K562 (cell line): Measurements from ENCODE around the gene CCDC85B. TPM values are rescaled to one million over a fixed set of nuclear protein-coding genes. Genes with fewer than 3 reads are reported as not detected.

Experiments
- ADNP ChIP-seq: fragments of 200-800 bp; sonication (Bioruptor generic); IDR thresholded peaks from 2 replicates; pipeline ENCODE4 v1.6.1; 2016; ENCODE audit warnings: missing genetic modification characterization, missing compliant biosample characterization
- ETV5 ChIP-seq: sonication (generic); formaldehyde crosslinking; IDR thresholded peaks from 2 replicates; pipeline ENCODE4 v1.4.0; 2020; ENCODE audit warnings: low read depth, mild to moderate bottlenecking, missing genetic modification reagents
- EWSR1 ChIP-seq: fragments of 450-650 bp; IDR thresholded peaks from 2 replicates; pipeline ENCODE4 v1.6.1; 2018; ENCODE audit warnings: borderline replicate concordance, mild to moderate bottlenecking, low read depth, moderate library complexity; ENCODE audit not compliant: partially characterized antibody
- FOXM1 ChIP-seq, 2 experiments: fragments of 450-650 bp in 1 of 2; sonication (generic) in 1 of 2; formaldehyde crosslinking in 1 of 2; IDR thresholded peaks; 2 replicates each; pipeline versions ENCODE4 v1.6.1 to v1.9.0; 2017 to 2022; ENCODE audit warnings: low read depth in 2 of 2, mild to moderate bottlenecking in 2 of 2, missing genetic modification reagents in 1 of 2, moderate library complexity in 1 of 2
- HEY1 ChIP-seq: fragments of 250-450 bp; sonication (Bioruptor Pico); IDR thresholded peaks from 2 replicates; pipeline ENCODE4 v1.5.0; 2020; ENCODE audit warnings: mild to moderate bottlenecking, moderate library complexity, borderline replicate concordance
- KLF13 ChIP-seq: fragments of 450-650 bp; IDR thresholded peaks from 2 replicates; pipeline ENCODE4 v1.6.1; 2016; ENCODE audit warnings: missing genetic modification characterization, low read depth, mild to moderate bottlenecking, missing compliant biosample characterization, moderate library complexity, borderline replicate concordance
- MEIS2 ChIP-seq: fragments of 450-650 bp; IDR thresholded peaks from 2 replicates; pipeline ENCODE4 v1.6.1; 2014; ENCODE audit warnings: mild to moderate bottlenecking; ENCODE audit not compliant: partially characterized antibody
- MITF ChIP-seq: IDR thresholded peaks from 2 replicates; pipeline ENCODE4 v1.6.1; 2014; ENCODE audit warnings: antibody characterized with exemption
- MYBL2 ChIP-seq, 2 experiments: fragments of 450-650 bp in 1 of 2; sonication (generic) in 1 of 2; formaldehyde crosslinking in 1 of 2; IDR thresholded peaks; 2 replicates each; pipeline versions ENCODE4 v1.6.1 to v1.8.1; 2017 to 2022; ENCODE audit warnings: borderline replicate concordance in 1 of 2, inconsistent platforms in 1 of 2, low read depth in 1 of 2, mild to moderate bottlenecking in 1 of 2, missing genetic modification reagents in 1 of 2, moderate library complexity in 1 of 2
- NBN ChIP-seq: fragments of 450-650 bp; IDR thresholded peaks from 2 replicates; pipeline ENCODE4 v1.6.1; 2016; ENCODE audit warnings: low read depth, mild to moderate bottlenecking
- NCOA2 ChIP-seq, 2 experiments: fragments of 450-650 bp; IDR thresholded peaks; 2 replicates each; pipeline ENCODE4 v1.6.1; 2018; ENCODE audit warnings: mild to moderate bottlenecking in 2 of 2, moderate library complexity in 1 of 2; ENCODE audit not compliant: partially characterized antibody in 2 of 2
- RBFOX2 ChIP-seq: fragments of 200-400 bp; formaldehyde crosslinking; IDR thresholded peaks from 2 replicates; pipeline ENCODE4 v1.6.1; 2017; ENCODE audit warnings: low read depth, mild to moderate bottlenecking, low read length, moderate library complexity
- RNF219 ChIP-seq: fragments of 250-450 bp; sonication (Bioruptor Pico); IDR thresholded peaks from 2 replicates; pipeline ENCODE4 v1.5.0; 2022; ENCODE audit warnings: mild to moderate bottlenecking
- TAF15 ChIP-seq: fragments of 200-400 bp; formaldehyde crosslinking; IDR thresholded peaks from 2 replicates; pipeline ENCODE4 v1.6.1; 2017; ENCODE audit warnings: mild to moderate bottlenecking, low read depth, low read length, moderate library complexity
- ZBTB7A ChIP-seq: IDR thresholded peaks from 2 replicates; pipeline ENCODE4 v1.6.1; 2011; ENCODE audit warnings: low read depth, mild to moderate bottlenecking, low read length, moderate library complexity, borderline replicate concordance; ENCODE audit not compliant: control insufficient read depth
- ZFP30 ChIP-seq: fragments of 250-450 bp; sonication (Bioruptor Pico); IDR thresholded peaks from 2 replicates; pipeline ENCODE4 v1.8.0; 2022; ENCODE audit warnings: moderate library complexity, mild to moderate bottlenecking, inconsistent platforms, borderline replicate concordance
- ZFP36 ChIP-seq: fragments of 150-350 bp; IDR thresholded peaks from 2 replicates; pipeline ENCODE4 v1.6.1; 2018; ENCODE audit warnings: low read length, low read depth; ENCODE audit not compliant: partially characterized antibody
- ZNF197 ChIP-seq: fragments of 200-800 bp; sonication (Bioruptor generic); IDR thresholded peaks from 2 replicates; pipeline ENCODE4 v1.6.1; 2016; ENCODE audit warnings: low read depth, missing genetic modification characterization, missing compliant biosample characterization
- ZNF24 ChIP-seq: fragments of 450-650 bp; IDR thresholded peaks from 2 replicates; pipeline ENCODE4 v1.6.1; 2016
- ZNF282 ChIP-seq: sonication (generic); formaldehyde crosslinking; IDR thresholded peaks from 2 replicates; pipeline ENCODE4 v1.8.1; 2023; ENCODE audit warnings: missing genetic modification reagents
- ZNF586 ChIP-seq: fragments of 450-650 bp; formaldehyde crosslinking; conservative IDR thresholded peaks from 2 replicates; pipeline ENCODE4 v1.4.0; 2020; ENCODE audit warnings: mild to moderate bottlenecking, moderate library complexity
- polyA plus RNA-seq, 8 experiments: library from polyadenylated mRNA; depleted of rRNA in 4 of 8; stranded (reverse) in 5 of 8; unstranded in 3 of 8; fragments of >200 nt; fragmentation: Nextera tagmentation in 2 of 8; fragmentation: Illumina TruSeq in 1 of 8; extraction: Ambion mirVana in 2 of 8; extraction: Trizol in 1 of 8; gene quantifications; 2 replicates each; pipeline versions ENCODE4 v1.2.1 to v1.2.3, GENCODE V29; 2011 to 2014; ENCODE audit warnings: inconsistent platforms in 1 of 8, missing spikeins in 1 of 8
- total RNA-seq, 7 experiments: library from RNA; depleted of rRNA in 6 of 7; stranded (reverse); fragments of >200 nt in 6 of 7; fragmentation: Illumina TruSeq in 2 of 7; extraction: Trizol in 2 of 7; gene quantifications; 2 replicates each; pipeline versions ENCODE4 v1.2.1 to v1.2.3, GENCODE V29; 2011 to 2021; ENCODE audit warnings: low replicate concordance in 1 of 7
- TF ChIP-seq, protein P1 (sequence below): sonication (generic); formaldehyde crosslinking; IDR thresholded peaks from 2 replicates; pipeline ENCODE4 v1.8.1; 2023; ENCODE audit warnings: mild to moderate bottlenecking, missing genetic modification reagents

The CCDC85B gene
- total and polyA plus RNA-seq, 9 of the 15 experiments (the other 6 are each of a cell fraction or from before 2014, with no cell fraction given) = 0.14 to 138 (median 6.2) TPM

- TF ChIP-seq, protein P1, sequence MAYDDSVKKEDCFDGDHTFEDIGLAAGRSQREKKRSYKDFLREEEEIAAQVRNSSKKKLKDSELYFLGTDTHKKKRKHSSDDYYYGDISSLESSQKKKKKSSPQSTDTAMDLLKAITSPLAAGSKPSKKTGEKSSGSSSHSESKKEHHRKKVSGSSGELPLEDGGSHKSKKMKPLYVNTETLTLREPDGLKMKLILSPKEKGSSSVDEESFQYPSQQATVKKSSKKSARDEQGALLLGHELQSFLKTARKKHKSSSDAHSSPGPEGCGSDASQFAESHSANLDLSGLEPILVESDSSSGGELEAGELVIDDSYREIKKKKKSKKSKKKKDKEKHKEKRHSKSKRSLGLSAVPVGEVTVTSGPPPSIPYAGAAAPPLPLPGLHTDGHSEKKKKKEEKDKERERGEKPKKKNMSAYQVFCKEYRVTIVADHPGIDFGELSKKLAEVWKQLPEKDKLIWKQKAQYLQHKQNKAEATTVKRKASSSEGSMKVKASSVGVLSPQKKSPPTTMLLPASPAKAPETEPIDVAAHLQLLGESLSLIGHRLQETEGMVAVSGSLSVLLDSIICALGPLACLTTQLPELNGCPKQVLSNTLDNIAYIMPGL (CRISPR knock-in tag) = peak; percentile 84; the same call in 1 of the 2 replicates
- TF ChIP-seq ETV5 (CRISPR knock-in tag) = peak; percentile 93
- TF ChIP-seq NBN = peak; percentile 55
- no peak for TF ChIP-seq ZNF586 (CRISPR knock-in tag)
- TF ChIP-seq KLF13 (tag) = 0 out of 2 replicates have a peak, but pooled peaks have one; percentile 13
- TF ChIP-seq ZNF197 (CRISPR knock-in tag) = no peak
- no peak for TF ChIP-seq ZNF24
- TF ChIP-seq FOXM1 (IDR thresholded peaks at IDR 0.05; ENCODE audit: low read depth) = no peak
- no peak for TF ChIP-seq FOXM1 (CRISPR knock-in tag; IDR thresholded peaks at IDR 0.05; ENCODE audit: low read depth)
- TF ChIP-seq NCOA2 (IDR thresholded peaks at IDR 0.05; ENCODE audit: partially characterized antibody in 2 of 2) = no peak
- TF ChIP-seq RBFOX2 = peak; percentile 93
- TF ChIP-seq HEY1 (CRISPR knock-in tag) = no peak
- TF ChIP-seq MEIS2 = no peak
- TF ChIP-seq MYBL2 (IDR thresholded peaks at IDR 0.05; ENCODE audit: low read depth) = no peak
- TF ChIP-seq MYBL2 (CRISPR knock-in tag; IDR thresholded peaks at IDR 0.05; ENCODE audit: borderline replicate concordance) = no peak
- TF ChIP-seq ZBTB7A = peak; percentile 50; the same call in 1 of the 2 replicates
- no peak for TF ChIP-seq RNF219 (CRISPR knock-in tag)
- TF ChIP-seq ADNP = no peak
- TF ChIP-seq ZFP30 (CRISPR knock-in tag) = no peak
- no peak for TF ChIP-seq TAF15
- no peak for TF ChIP-seq MITF
- no peak for TF ChIP-seq ZNF282 (CRISPR knock-in tag)
- no peak for TF ChIP-seq EWSR1
- TF ChIP-seq ZFP36 = peak; percentile 22
These were observed 2.2 kb upstream of the CCDC85B start, which contains the start of gene FIBP (continued) for GRCh38 chr11:65888163-65888814.
